HepG2 (cell line): Measurements from ENCODE around the gene SPRED2. TPM values are rescaled to one million over a fixed set of nuclear protein-coding genes. Genes with fewer than 3 reads are reported as not detected.

Experiments used
- ATAC-seq: fragments of 200-7000 bp; cut with Tn5 transposase; 3 replicates; pipeline ENCODE4 v1.9.1; 2020; ENCODE audit warnings: mild to moderate bottlenecking, moderate library complexity
- BruUV-seq: library from RNA; stranded (reverse); fragments of 400-500 nt; replicated peaks from 2 replicates; lab custom pipeline; 2021; lab: Mats Ljungman, UMichigan
- CTCF ChIA-PET: fragments of 300-600 bp; formaldehyde crosslinking; extraction: SDS; loops from one replicate; lab custom pipeline; 2021; ENCODE audit warnings: low total read pairs, inconsistent platforms, low intra/inter-chr PET ratio; lab: Yijun Ruan, JAX
- POLR2A ChIA-PET: fragments of 350-600 bp; sonication (Branson Sonifier 250); formaldehyde crosslinking; loops from one replicate; lab custom pipeline; 2020; ENCODE audit warnings: antibody characterized with exemption, inconsistent platforms; lab: Yijun Ruan, JAX
- DNase-seq: peaks from one replicate; pipeline ENCODE4 v3.0.0-alpha.2; 2015; ENCODE audit warnings: low spot score
- FAIRE-seq: peaks from 3 replicates; lab custom pipeline; 2011; peaks lifted over from hg19 to GRCh38; lab: Jason Lieb, UNC
- H2AFZ ChIP-seq: one replicate; pipeline ENCODE4 v1.6.1; 2011; ENCODE audit warnings: low read length, inconsistent platforms
- H3K27ac ChIP-seq: fragments of 300-600 bp; 3 replicates; pipeline ENCODE4 v1.8.0; 2011; ENCODE audit warnings: mixed run types, mild to moderate bottlenecking, mixed read lengths, low read length, inconsistent platforms; ENCODE audit not compliant: insufficient read depth; ENCODE audit errors: extremely low read length
- H3K27me3 ChIP-seq, 2 experiments: fragments of 200-600 bp in 1 of 2; 2 replicates in 1 of 2; 3 replicates in 1 of 2; pipeline versions ENCODE4 v1.6.0 to v1.8.0; 2011; ENCODE audit warnings: low read length in 2 of 2, mild to moderate bottlenecking in 2 of 2, moderate library complexity in 2 of 2, inconsistent platforms in 1 of 2; ENCODE audit not compliant: insufficient read depth in 2 of 2, control insufficient read depth in 1 of 2
- H3K36me3 ChIP-seq, 2 experiments: fragments of 200-600 bp in 1 of 2; replicated peaks in 1 of 2; 2 replicates in 1 of 2; 3 replicates in 1 of 2; pipeline versions ENCODE4 v1.5.1 to v1.8.0; 2011; ENCODE audit warnings: low read length in 2 of 2, inconsistent platforms in 1 of 2; ENCODE audit not compliant: insufficient read depth in 2 of 2, control insufficient read depth in 1 of 2
- H3K4me1 ChIP-seq: 2 replicates; pipeline ENCODE4 v1.5.1; 2012; ENCODE audit warnings: low read length, inconsistent platforms; ENCODE audit not compliant: insufficient read depth
- H3K4me2 ChIP-seq: 2 replicates; pipeline ENCODE4 v1.6.0; 2011; ENCODE audit warnings: low read depth, low read length, inconsistent platforms
- H3K4me3 ChIP-seq, 3 experiments: fragments of 200-600 bp in 1 of 3; sonication (generic), shearing (Covaris generic) in 1 of 3; replicated peaks in 1 of 3; 2 replicates each; pipeline ENCODE4 v1.5.1; 2011 to 2016; ENCODE audit warnings: low read length in 3 of 3, inconsistent platforms in 2 of 3, low read depth in 2 of 3, mild to moderate bottlenecking in 2 of 3, control low read depth in 1 of 3, mixed read lengths in 1 of 3; ENCODE audit not compliant: insufficient read depth in 1 of 3
- H3K79me2 ChIP-seq: one replicate; pipeline ENCODE4 v1.6.1; 2011; ENCODE audit warnings: low read length, inconsistent platforms; ENCODE audit not compliant: insufficient read depth
- H3K9ac ChIP-seq: 2 replicates; pipeline ENCODE4 v1.6.0; 2011; ENCODE audit warnings: mild to moderate bottlenecking, low read depth, low read length, inconsistent platforms; ENCODE audit not compliant: insufficient read depth
- H3K9me3 ChIP-seq: 2 replicates; pipeline ENCODE4 v1.5.1; 2012; ENCODE audit warnings: mild to moderate bottlenecking, low read length
- H4K20me1 ChIP-seq: 2 replicates; pipeline ENCODE4 v1.6.0; 2011; ENCODE audit warnings: inconsistent platforms, mild to moderate bottlenecking, low read length, moderate library complexity; ENCODE audit not compliant: insufficient read depth
- NFE2L2 ChIP-seq: fragments of 150-350 bp; IDR thresholded peaks from 2 replicates; pipeline ENCODE4 v1.6.1; 2014; ENCODE audit warnings: low read length
- RARA ChIP-seq: IDR thresholded peaks from 2 replicates; pipeline ENCODE4 v1.6.1; 2016; ENCODE audit warnings: missing genetic modification reagents, missing compliant biosample characterization
- TEAD2 ChIP-seq: sonication (generic); formaldehyde crosslinking; IDR thresholded peaks from 2 replicates; pipeline ENCODE4 v1.9.0; 2021; ENCODE audit warnings: missing genetic modification reagents
- ZNF180 ChIP-seq: sonication (generic); formaldehyde crosslinking; IDR thresholded peaks from 2 replicates; pipeline ENCODE4 v1.4.0; 2020; ENCODE audit warnings: low read depth, missing genetic modification reagents, borderline replicate concordance
- ZNF709 ChIP-seq: sonication (generic); formaldehyde crosslinking; IDR thresholded peaks from 2 replicates; pipeline ENCODE4 v1.5.0; 2020; ENCODE audit warnings: mild to moderate bottlenecking, missing genetic modification reagents
- WGBS: methylation state at CpG from one replicate; pipeline ENCODE4 v1.1.6; 2017; ENCODE audit warnings: low lambda C conversion rate; 5-methylcytosine and 5-hydroxymethylcytosine counted together
- in situ Hi-C: cut with HindIII; loops from 2 replicates; pipeline ENCODE4 v1.10.0; 2017; ENCODE audit warnings: low pct_unique_long_range_greater_than_20kb; ENCODE audit not compliant: extremely low pct_ligation_motif_present
- intact Hi-C: fragments of 100-400 bp; cut with micrococcal nuclease; formaldehyde crosslinking; loops from one replicate; pipeline ENCODE4 v1.10.0; 2022; ENCODE audit not compliant: unreplicated experiment
- polyA plus RNA-seq, 8 experiments: library from polyadenylated mRNA; depleted of rRNA in 3 of 8; stranded (reverse) in 7 of 8; unstranded in 1 of 8; fragments of >200 nt; fragmentation: Illumina TruSeq in 4 of 8; extraction: Trizol in 4 of 8; gene quantifications; 2 replicates each; pipeline versions ENCODE4 v1.2.1 to v1.2.3, GENCODE V29; 2011 to 2016; ENCODE audit warnings: low read depth in 4 of 8, missing spikeins in 1 of 8, mixed read lengths in 1 of 8; ENCODE audit not compliant: insufficient read depth in 1 of 8
- total RNA-seq, 5 experiments: library from RNA; depleted of rRNA; stranded (reverse); fragments of >200 nt; fragmentation: Illumina TruSeq; extraction: Trizol; gene quantifications; 2 replicates each; pipeline ENCODE4 v1.2.3, GENCODE V29; 2016; ENCODE audit warnings: low read depth in 1 of 5
- TF ChIP-seq, protein P1 (sequence below): sonication (generic); formaldehyde crosslinking; IDR thresholded peaks from 2 replicates; pipeline ENCODE4 v1.4.0; 2020; ENCODE audit warnings: missing genetic modification reagents
- TF ChIP-seq, protein P2 (sequence below): sonication (generic); formaldehyde crosslinking; IDR thresholded peaks from 2 replicates; pipeline ENCODE4 v1.4.0; 2020; ENCODE audit warnings: mild to moderate bottlenecking, low read depth, missing genetic modification reagents

SPRED2 gene
- total and polyA plus RNA-seq, 2 of the 13 experiments (the other 11 are each of a cell fraction or from before 2014, with no cell fraction given), result 13.0 to 37.0 TPM

DNA sequence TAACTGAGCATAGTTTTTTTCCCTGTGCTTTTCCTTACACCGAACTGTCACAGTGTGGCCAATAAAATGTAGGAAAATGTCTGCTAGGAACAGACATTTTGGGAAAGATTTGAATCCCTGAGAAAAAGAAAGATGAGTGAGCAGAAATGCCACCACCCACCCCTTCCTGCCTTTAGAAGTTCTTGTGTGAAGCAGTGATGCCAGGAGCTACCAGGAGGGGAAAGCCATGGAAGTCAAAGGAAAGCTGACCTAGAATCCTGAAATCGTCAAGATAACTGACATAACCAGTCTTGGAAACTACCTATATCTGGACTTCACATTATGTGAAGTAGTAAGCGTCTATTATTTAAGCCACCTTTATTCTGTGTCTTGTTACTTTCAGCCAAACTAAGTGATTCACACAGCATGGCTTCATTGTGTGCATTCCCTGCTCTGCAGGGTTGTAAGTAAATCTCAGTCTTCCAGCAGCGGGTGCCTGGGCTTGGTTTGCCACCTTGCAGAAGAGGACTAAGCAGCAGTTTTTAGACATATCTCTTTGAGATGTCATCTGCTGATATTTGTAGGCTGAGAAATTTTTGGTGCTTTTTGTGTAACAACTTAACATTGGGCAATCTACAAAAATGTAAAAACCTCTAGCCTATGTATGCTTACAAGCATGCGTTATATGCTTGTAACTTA, 11.2 kb upstream of the SPRED2 start:
- no peaks in the 10 kb centered on the region for H3K79me2 ChIP-seq
- H3K36me3 ChIP-seq, result no peaks in the 10 kb centered on the region
- no peaks in the 10 kb centered on the region for H3K27me3 ChIP-seq
- H2AFZ ChIP-seq, result no peak overlapping the region
- 66% methylated on average over 5 of the region's 5 CpGs for WGBS
- BruUV-seq, result no TSS peak
- H3K4me1 ChIP-seq, result peaks cover 15% of the 10 kb centered on the region
- no peaks in the 10 kb centered on the region for H4K20me1 ChIP-seq
- H3K9me3 ChIP-seq, result no peaks in the 10 kb centered on the region
- H3K27ac ChIP-seq, result no peak overlapping the region
- no peak for FAIRE-seq
- H3K9ac ChIP-seq, result no peak overlapping the region
- DNase-seq, result no peak
- POLR2A ChIA-PET, result no interaction called here
- no peak for ATAC-seq
- H3K4me2 ChIP-seq, result no peak overlapping the region
- CTCF ChIA-PET, result no interaction called here
- in situ Hi-C loops, result no loop called here
- no peak overlapping the region for H3K4me3 ChIP-seq
- TF ChIP-seq TEAD2 (CRISPR knock-in tag) (no peak), NFE2L2 (no peak)
- intact Hi-C loops, result no loop called here

DNA sequence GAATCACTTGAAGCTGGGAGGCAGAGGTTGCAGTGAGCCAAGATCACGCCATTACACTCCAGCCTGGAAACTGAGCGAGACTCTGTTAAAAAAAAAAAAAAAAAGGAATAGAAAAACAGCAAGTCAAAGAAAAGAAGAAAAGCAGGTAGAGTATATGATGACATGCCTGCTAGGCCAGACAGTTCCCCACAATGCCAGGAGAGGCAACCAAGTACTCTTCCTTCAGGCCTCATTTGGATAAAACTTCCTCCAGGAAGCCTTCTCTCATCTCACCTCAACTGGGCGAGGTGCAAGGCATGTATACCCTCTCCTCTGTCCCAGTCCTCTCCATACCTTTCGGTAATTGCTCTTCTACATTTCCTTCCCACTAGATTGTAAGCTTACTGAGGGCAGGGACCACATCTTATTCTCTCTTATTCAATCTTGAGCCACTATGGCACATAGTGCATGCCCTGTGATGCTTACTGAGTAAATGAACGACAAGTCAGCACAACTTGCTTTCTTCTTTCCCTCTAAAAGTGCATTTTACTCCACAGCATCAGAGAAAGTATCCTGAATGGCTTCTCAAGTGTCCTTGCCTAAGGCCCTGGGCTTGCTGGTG, 10.1 kb upstream of the SPRED2 start:
- Histone ChIP-seq H3K36me3 (no peaks in the 10 kb centered on the region), H3K4me3 (no peak overlapping the region), H3K79me2 (no peaks in the 10 kb centered on the region), H3K4me2 (no peak overlapping the region), H3K4me1 (peaks cover 27% of the 10 kb centered on the region), H3K9me3 (no peaks in the 10 kb centered on the region), H3K9ac (no peak overlapping the region), H2AFZ (no peak overlapping the region), H3K27me3 (no peaks in the 10 kb centered on the region; a peak in 1 of 5 replicates), H4K20me1 (no peaks in the 10 kb centered on the region), H3K27ac (no peak overlapping the region)
- FAIRE-seq (no peak), DNase-seq (no peak), ATAC-seq (no peak)
- intact Hi-C loops (no loop called here), in situ Hi-C loops (no loop called here)
- POLR2A ChIA-PET, result no interaction called here
- BruUV-seq, result no TSS peak
- WGBS, result 69% methylated on average over 5 of the region's 5 CpGs
- CTCF ChIA-PET, result no interaction called here
- TF ChIP-seq RARA (CRISPR knock-in tag) (no peak), ZNF180 (CRISPR knock-in tag) (no peak), ZNF709 (no peak)
- TF ChIP-seq, protein P1, sequence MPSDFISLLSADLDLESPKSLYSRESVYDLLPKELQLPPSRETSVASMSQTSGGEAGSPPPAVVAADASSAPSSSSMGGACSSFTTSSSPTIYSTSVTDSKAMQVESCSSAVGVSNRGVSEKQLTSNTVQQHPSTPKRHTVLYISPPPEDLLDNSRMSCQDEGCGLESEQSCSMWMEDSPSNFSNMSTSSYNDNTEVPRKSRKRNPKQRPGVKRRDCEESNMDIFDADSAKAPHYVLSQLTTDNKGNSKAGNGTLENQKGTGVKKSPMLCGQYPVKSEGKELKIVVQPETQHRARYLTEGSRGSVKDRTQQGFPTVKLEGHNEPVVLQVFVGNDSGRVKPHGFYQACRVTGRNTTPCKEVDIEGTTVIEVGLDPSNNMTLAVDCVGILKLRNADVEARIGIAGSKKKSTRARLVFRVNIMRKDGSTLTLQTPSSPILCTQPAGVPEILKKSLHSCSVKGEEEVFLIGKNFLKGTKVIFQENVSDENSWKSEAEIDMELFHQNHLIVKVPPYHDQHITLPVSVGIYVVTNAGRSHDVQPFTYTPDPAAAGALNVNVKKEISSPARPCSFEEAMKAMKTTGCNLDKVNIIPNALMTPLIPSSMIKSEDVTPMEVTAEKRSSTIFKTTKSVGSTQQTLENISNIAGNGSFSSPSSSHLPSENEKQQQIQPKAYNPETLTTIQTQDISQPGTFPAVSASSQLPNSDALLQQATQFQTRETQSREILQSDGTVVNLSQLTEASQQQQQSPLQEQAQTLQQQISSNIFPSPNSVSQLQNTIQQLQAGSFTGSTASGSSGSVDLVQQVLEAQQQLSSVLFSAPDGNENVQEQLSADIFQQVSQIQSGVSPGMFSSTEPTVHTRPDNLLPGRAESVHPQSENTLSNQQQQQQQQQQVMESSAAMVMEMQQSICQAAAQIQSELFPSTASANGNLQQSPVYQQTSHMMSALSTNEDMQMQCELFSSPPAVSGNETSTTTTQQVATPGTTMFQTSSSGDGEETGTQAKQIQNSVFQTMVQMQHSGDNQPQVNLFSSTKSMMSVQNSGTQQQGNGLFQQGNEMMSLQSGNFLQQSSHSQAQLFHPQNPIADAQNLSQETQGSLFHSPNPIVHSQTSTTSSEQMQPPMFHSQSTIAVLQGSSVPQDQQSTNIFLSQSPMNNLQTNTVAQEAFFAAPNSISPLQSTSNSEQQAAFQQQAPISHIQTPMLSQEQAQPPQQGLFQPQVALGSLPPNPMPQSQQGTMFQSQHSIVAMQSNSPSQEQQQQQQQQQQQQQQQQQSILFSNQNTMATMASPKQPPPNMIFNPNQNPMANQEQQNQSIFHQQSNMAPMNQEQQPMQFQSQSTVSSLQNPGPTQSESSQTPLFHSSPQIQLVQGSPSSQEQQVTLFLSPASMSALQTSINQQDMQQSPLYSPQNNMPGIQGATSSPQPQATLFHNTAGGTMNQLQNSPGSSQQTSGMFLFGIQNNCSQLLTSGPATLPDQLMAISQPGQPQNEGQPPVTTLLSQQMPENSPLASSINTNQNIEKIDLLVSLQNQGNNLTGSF (CRISPR knock-in tag), result no peak
- TF ChIP-seq, protein P2, sequence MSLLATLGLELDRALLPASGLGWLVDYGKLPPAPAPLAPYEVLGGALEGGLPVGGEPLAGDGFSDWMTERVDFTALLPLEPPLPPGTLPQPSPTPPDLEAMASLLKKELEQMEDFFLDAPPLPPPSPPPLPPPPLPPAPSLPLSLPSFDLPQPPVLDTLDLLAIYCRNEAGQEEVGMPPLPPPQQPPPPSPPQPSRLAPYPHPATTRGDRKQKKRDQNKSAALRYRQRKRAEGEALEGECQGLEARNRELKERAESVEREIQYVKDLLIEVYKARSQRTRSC (CRISPR knock-in tag), result no peak
